ACC112 (cell line): ENCODE measurements around the gene SMAD5.

Experiments
- H2AFZ ChIP-seq: fragments of 200-600 bp; sonication (generic); one replicate; pipeline ENCODE4 v1.6.0; 2017; ENCODE audit warnings: antibody characterized with exemption, low read length; ENCODE audit not compliant: unreplicated experiment
- H3K27ac ChIP-seq: fragments of 200-600 bp; sonication (generic); 2 replicates; pipeline ENCODE4 v1.5.1; 2014; ENCODE audit warnings: low read depth, mild to moderate bottlenecking, antibody characterized with exemption, low read length, moderate library complexity
- H3K27me3 ChIP-seq: fragments of 200-600 bp; sonication (generic); 2 replicates; pipeline ENCODE4 v1.6.1; 2014; ENCODE audit warnings: mild to moderate bottlenecking, antibody characterized with exemption, low read length, moderate library complexity, mixed read lengths; ENCODE audit not compliant: insufficient read depth
- H3K36me3 ChIP-seq: fragments of 200-600 bp; sonication (generic); 2 replicates; pipeline ENCODE4 v1.6.1; 2016; ENCODE audit warnings: mild to moderate bottlenecking, antibody characterized with exemption, low read length, moderate library complexity, mixed read lengths; ENCODE audit not compliant: insufficient read depth
- H3K4me1 ChIP-seq: fragments of 200-600 bp; sonication (generic); one replicate; pipeline ENCODE4 v1.6.1; 2016; ENCODE audit warnings: low read length, mixed read lengths; ENCODE audit not compliant: insufficient read depth, unreplicated experiment, control insufficient read depth
- H3K4me3 ChIP-seq: fragments of 200-600 bp; sonication (generic); 2 replicates; pipeline ENCODE4 v1.5.1; 2014; ENCODE audit warnings: mild to moderate bottlenecking, low read depth, low read length
- H3K79me2 ChIP-seq: fragments of 200-600 bp; sonication (generic); one replicate; pipeline ENCODE4 v1.6.0; 2016; ENCODE audit warnings: low read length; ENCODE audit not compliant: control insufficient read depth, unreplicated experiment, insufficient read depth

SMAD5 gene

GRCh38 chr5:136099870-136100269, 32.8 kb upstream of the SMAD5 start:
- H3K79me2 ChIP-seq, result no peaks in the 10 kb centered on the region
- H3K4me1 ChIP-seq, result no peaks in the 10 kb centered on the region
- no peaks in the 10 kb centered on the region for H3K36me3 ChIP-seq
- H2AFZ ChIP-seq, result no peak overlapping the region
- H3K27me3 ChIP-seq, result peaks cover 25% of the 10 kb centered on the region
- H3K4me3 ChIP-seq, result no peak overlapping the region
- H3K27ac ChIP-seq, result no peak overlapping the region

GRCh38 chr5:136101884-136102283, 30.8 kb upstream of the SMAD5 start:
- Histone ChIP-seq H3K79me2 (no peaks in the 10 kb centered on the region), H2AFZ (no peak overlapping the region), H3K27me3 (peaks cover 19% of the 10 kb centered on the region)

GRCh38 chr5:136103118-136103517, 29.5 kb upstream of the SMAD5 start:
- Histone ChIP-seq H2AFZ (no peak overlapping the region), H3K27me3 (peaks cover 17% of the 10 kb centered on the region), H3K36me3 (no peaks in the 10 kb centered on the region), H3K4me3 (no peak overlapping the region), H3K79me2 (no peaks in the 10 kb centered on the region), H3K27ac (no peak overlapping the region), H3K4me1 (no peaks in the 10 kb centered on the region)

More at GRCh38 chr5:136101884-136102283, 30.8 kb upstream of the SMAD5 start:
- Histone ChIP-seq H3K4me1 (no peaks in the 10 kb centered on the region), H3K4me3 (no peak overlapping the region), H3K27ac (no peak overlapping the region), H3K36me3 (no peaks in the 10 kb centered on the region)

- peaks cover 19% of the 10 kb centered on the region for H3K27me3 ChIP-seq
- H3K4me3 ChIP-seq, result no peak overlapping the region
- no peak overlapping the region for H2AFZ ChIP-seq
- H3K79me2 ChIP-seq, result no peaks in the 10 kb centered on the region
- no peaks in the 10 kb centered on the region for H3K36me3 ChIP-seq
- H3K4me1 ChIP-seq, result no peaks in the 10 kb centered on the region
- no peak overlapping the region for H3K27ac ChIP-seq
Measured at GRCh38 chr5:136104306-136104965, 28.2 kb upstream of the SMAD5 start.

GRCh38 chr5:136106351-136107031, 26.2 kb upstream of the SMAD5 start:
- Histone ChIP-seq H3K4me1 (no peaks in the 10 kb centered on the region), H3K36me3 (no peaks in the 10 kb centered on the region), H3K79me2 (no peaks in the 10 kb centered on the region), H2AFZ (no peak overlapping the region), H3K4me3 (no peak overlapping the region), H3K27ac (no peak overlapping the region), H3K27me3 (peaks cover 14% of the 10 kb centered on the region)

GRCh38 chr5:136108180-136108611, 24.4 kb upstream of the SMAD5 start:
- no peak overlapping the region for H3K27ac ChIP-seq
- no peaks in the 10 kb centered on the region for H3K79me2 ChIP-seq
- H3K36me3 ChIP-seq, result no peaks in the 10 kb centered on the region
- H3K4me1 ChIP-seq, result no peaks in the 10 kb centered on the region
- no peak overlapping the region for H3K4me3 ChIP-seq
- peaks cover 22% of the 10 kb centered on the region for H3K27me3 ChIP-seq
- no peak overlapping the region for H2AFZ ChIP-seq

GRCh38 chr5:136108766-136109165, 23.9 kb upstream of the SMAD5 start:
- Histone ChIP-seq H3K79me2 (no peaks in the 10 kb centered on the region), H2AFZ (no peak overlapping the region), H3K4me3 (no peak overlapping the region), H3K36me3 (no peaks in the 10 kb centered on the region), H3K27ac (no peak overlapping the region), H3K4me1 (no peaks in the 10 kb centered on the region), H3K27me3 (peaks cover 25% of the 10 kb centered on the region)

- no peak overlapping the region for H3K27ac ChIP-seq
- peaks cover 33% of the 10 kb centered on the region for H3K27me3 ChIP-seq
- no peak overlapping the region for H3K4me3 ChIP-seq
- no peaks in the 10 kb centered on the region for H3K79me2 ChIP-seq
- H2AFZ ChIP-seq, result no peak overlapping the region
- H3K4me1 ChIP-seq, result no peaks in the 10 kb centered on the region
- no peaks in the 10 kb centered on the region for H3K36me3 ChIP-seq
Measured at GRCh38 chr5:136109453-136110135, 23.1 kb upstream of the SMAD5 start.

GRCh38 chr5:136113606-136114005, 19.0 kb upstream of the SMAD5 start:
- no peaks in the 10 kb centered on the region for H3K4me1 ChIP-seq
- no peak overlapping the region for H3K4me3 ChIP-seq

GRCh38 chr5:136114414-136115125, 18.1 kb upstream of the SMAD5 start:
- H3K36me3 ChIP-seq, result no peaks in the 10 kb centered on the region
- no peaks in the 10 kb centered on the region for H3K79me2 ChIP-seq
- H3K27ac ChIP-seq, result no peak overlapping the region
- no peak overlapping the region for H3K4me3 ChIP-seq
- H2AFZ ChIP-seq, result no peak overlapping the region
- H3K27me3 ChIP-seq, result peaks cover 55% of the 10 kb centered on the region
- no peaks in the 10 kb centered on the region for H3K4me1 ChIP-seq

More at GRCh38 chr5:136113606-136114005, 19.0 kb upstream of the SMAD5 start:
- Histone ChIP-seq H3K79me2 (no peaks in the 10 kb centered on the region), H3K27ac (no peak overlapping the region), H3K36me3 (no peaks in the 10 kb centered on the region), H3K27me3 (peaks cover 57% of the 10 kb centered on the region), H2AFZ (no peak overlapping the region)
